Measurements from ENCODE around the gene LDLRAD3. TPM values are rescaled to one million over a fixed set of nuclear protein-coding genes. Genes with fewer than 3 reads are reported as not detected.

Gene LDLRAD3
- total RNA-seq, 1 experiment from 2014 or later = 12.1 TPM

DNA sequence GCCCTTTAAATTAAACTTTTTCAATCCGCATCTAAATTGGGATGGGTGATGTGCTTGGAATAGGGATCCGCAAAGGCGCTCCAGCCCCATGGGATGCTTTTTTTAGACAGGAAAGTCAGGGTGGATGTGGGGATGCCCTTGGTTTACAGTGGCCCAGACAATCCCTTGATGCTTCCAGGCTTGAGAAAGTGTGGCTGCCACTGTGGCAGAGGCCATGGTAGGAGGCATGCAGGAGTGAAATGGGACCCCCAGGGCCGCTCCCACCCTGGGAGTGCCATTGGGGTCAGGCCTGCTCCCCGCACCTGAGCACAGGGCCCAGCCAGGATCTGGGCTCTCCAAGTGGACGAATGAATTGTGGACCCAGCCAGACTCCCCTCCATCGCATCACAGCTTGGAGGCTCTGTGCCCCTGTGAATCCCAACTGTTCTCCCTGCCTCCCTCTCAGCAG is 269.6 kb downstream of the LDLRAD3 start:
- peaks cover 1% of the 10 kb centered on the region; the same call in 1 of the 2 replicates for H3K27me3 Mint-ChIP-seq (ENCODE audit: low read depth)
- Histone ChIP-seq H4K20me1 (ENCODE audit: control insufficient read depth, insufficient read depth, insufficient read length) (no peaks in the 10 kb centered on the region), H3K4me1 (ENCODE audit: insufficient read depth, low read length) (no peaks in the 10 kb centered on the region), H2BK20ac (ENCODE audit: low read depth, low read length, poor library complexity, severe bottlenecking) (no peak overlapping the region), H3K27ac (ENCODE audit: insufficient read length, low read depth, low read length) (no peak overlapping the region), H2BK12ac (ENCODE audit: insufficient read length, low read depth, low read length) (no peak overlapping the region), H2AFZ (ENCODE audit: low read length) (no peak overlapping the region), H4K5ac (ENCODE audit: insufficient read length, low read depth, low read length) (no peak overlapping the region), H3K79me2 (ENCODE audit: insufficient read depth, low read length) (no peaks in the 10 kb centered on the region), H2BK120ac (ENCODE audit: low read depth, low read length, poor library complexity, severe bottlenecking) (no peak overlapping the region), H3K27me3 (ENCODE audit: insufficient read depth, low read length) (no peaks in the 10 kb centered on the region), H3K4me2 (ENCODE audit: insufficient read depth, insufficient read length, low read length) (no peak overlapping the region), H3K79me1 (ENCODE audit: insufficient read depth, low read depth, low read length, poor library complexity, severe bottlenecking) (no peaks in the 10 kb centered on the region), H4K8ac (replicated peaks; ENCODE audit: insufficient read length, low read depth, low read length) (no peak overlapping the region), H3K23me2 (ENCODE audit: insufficient read length, low read depth, low read length, poor library complexity, severe bottlenecking) (no peaks in the 10 kb centered on the region), H3K14ac (ENCODE audit: insufficient read depth, low read length) (no peak overlapping the region), H2AK5ac (ENCODE audit: insufficient read length, low read length) (no peak overlapping the region), H3K9ac (ENCODE audit: extremely low read depth, insufficient read length, low read length) (no peak overlapping the region), H2BK5ac (ENCODE audit: insufficient read length, low read length) (no peak overlapping the region), H3K18ac (ENCODE audit: insufficient read length, low read depth, low read length) (no peak overlapping the region), H3K4ac (ENCODE audit: low read depth, low read length) (no peak overlapping the region), H3K23ac (ENCODE audit: insufficient read length, low read depth, low read length) (no peak overlapping the region), H3K9me3 (ENCODE audit: control insufficient read depth, low read depth, low read length) (no peaks in the 10 kb centered on the region), H3T11ph (ENCODE audit: low read length) (no peak overlapping the region), H2BK15ac (ENCODE audit: low read depth, low read length) (no peak overlapping the region), H4K91ac (ENCODE audit: insufficient read length, low read depth, low read length) (no peak overlapping the region), H3K56ac (ENCODE audit: insufficient read length, low read depth, low read length) (no peak overlapping the region)
- H3K27ac Mint-ChIP-seq = peak overlapping the region in 1 of 3 experiments; percentile 32; a peak in 2 of 7 replicates
- no peaks in the 10 kb centered on the region for H3K9me3 Mint-ChIP-seq
- TF ChIP-seq, protein P1, sequence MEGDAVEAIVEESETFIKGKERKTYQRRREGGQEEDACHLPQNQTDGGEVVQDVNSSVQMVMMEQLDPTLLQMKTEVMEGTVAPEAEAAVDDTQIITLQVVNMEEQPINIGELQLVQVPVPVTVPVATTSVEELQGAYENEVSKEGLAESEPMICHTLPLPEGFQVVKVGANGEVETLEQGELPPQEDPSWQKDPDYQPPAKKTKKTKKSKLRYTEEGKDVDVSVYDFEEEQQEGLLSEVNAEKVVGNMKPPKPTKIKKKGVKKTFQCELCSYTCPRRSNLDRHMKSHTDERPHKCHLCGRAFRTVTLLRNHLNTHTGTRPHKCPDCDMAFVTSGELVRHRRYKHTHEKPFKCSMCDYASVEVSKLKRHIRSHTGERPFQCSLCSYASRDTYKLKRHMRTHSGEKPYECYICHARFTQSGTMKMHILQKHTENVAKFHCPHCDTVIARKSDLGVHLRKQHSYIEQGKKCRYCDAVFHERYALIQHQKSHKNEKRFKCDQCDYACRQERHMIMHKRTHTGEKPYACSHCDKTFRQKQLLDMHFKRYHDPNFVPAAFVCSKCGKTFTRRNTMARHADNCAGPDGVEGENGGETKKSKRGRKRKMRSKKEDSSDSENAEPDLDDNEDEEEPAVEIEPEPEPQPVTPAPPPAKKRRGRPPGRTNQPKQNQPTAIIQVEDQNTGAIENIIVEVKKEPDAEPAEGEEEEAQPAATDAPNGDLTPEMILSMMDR (conservative IDR thresholded peaks at IDR 0.05) = no peak
- H3K4me3 Mint-ChIP-seq = no peak overlapping the region
- H3K36me3 Mint-ChIP-seq (ENCODE audit: insufficient read depth in 1 of 3, low read depth in 3 of 3) = no peaks in the 10 kb centered on the region
- WGBS (ENCODE audit: extremely low coverage, insufficient read length, low lambda C conversion rate) = no CpG with 5 or more reads among the region's 7 CpGs
- peaks cover 13 to 24% of the 10 kb centered on the region in 2 experiments for H3K4me1 Mint-ChIP-seq
- no peak for DNase-seq
